ENCODE measurements around the gene CDKN3.

Gene CDKN3, protein sequence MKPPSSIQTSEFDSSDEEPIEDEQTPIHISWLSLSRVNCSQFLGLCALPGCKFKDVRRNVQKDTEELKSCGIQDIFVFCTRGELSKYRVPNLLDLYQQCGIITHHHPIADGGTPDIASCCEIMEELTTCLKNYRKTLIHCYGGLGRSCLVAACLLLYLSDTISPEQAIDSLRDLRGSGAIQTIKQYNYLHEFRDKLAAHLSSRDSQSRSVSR

DNA sequence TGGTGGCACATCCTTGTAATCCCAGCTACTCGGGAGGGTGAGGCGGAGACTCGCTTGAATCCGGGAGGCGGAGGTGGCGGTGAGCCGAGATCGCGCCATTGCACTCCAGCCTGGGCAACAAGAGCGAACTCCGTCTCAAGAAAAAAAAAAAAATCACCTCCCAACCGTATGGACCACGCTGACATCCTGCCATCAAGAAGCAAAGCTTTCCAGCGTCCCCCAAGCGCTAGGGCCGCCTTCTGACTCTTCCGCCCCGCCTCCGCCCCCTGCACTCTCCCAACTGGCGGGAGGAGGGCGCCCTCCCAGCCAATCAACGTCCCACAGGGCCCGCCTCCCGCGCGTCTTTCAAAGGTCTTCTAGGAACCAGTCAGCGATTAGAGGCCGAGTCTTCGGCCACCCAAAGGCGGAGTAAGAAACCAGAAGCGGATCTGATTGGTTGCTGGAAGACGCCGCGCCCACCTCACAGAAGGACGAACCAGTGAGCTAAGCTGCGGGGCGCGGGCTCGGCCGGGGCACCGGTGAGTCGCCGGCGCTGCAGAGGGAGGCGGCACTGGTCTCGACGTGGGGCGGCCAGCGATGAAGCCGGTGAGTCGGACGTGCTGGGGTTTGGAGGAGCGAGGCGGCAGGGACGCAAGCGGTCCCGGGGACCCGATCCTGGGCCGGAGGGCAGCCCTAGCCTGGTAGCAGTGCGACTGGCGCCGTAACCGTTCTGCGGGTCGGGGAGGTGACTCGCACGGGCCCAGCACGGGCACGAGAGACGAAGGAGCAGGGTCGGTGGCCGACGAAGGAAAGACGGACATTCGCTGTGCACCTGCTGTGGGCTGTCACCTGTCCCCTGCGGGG lies at the start of gene CDKN3:
Gene CDKN3 (plus strand): TSS at position 515 of the 843 bp plus-strand sequence. CDS start 62 bp downstream, at position 577.
- Histone ChIP-seq H2AFZ (ENCODE audit: low read length) (peak within 1 kb of the TSS; percentile 92), H3K36me3 (ENCODE audit: insufficient read depth, low read length) (no peaks in the 10 kb centered on the region), H3K4me3 (ENCODE audit: low read length, poor library complexity, severe bottlenecking) (peak within 1 kb of the TSS; percentile 93), H3K9me2 (replicated peaks; ENCODE audit: low read depth, low read length) (no peaks in the 10 kb centered on the region), H4K20me1 (ENCODE audit: insufficient read depth, low read length, poor library complexity, severe bottlenecking) (peaks cover 5% of the 10 kb centered on the region), H3K27me3 (ENCODE audit: insufficient read depth, low read length, poor library complexity, severe bottlenecking) (no peaks in the 10 kb centered on the region), H3F3A (ENCODE audit: low read depth) (no peaks in the 10 kb centered on the region), H3K9ac (ENCODE audit: low read depth, low read length, poor library complexity, severe bottlenecking) (peak within 1 kb of the TSS; percentile 92), H3K79me2 (ENCODE audit: insufficient read depth, low read length) (peaks cover 48% of the 10 kb centered on the region), H3K4me2 (ENCODE audit: low read depth, low read length, poor library complexity, severe bottlenecking) (peak within 1 kb of the TSS; percentile 90), H3K9me3 (ENCODE audit: insufficient read depth, low read depth, low read length) (no peaks in the 10 kb centered on the region), H3K4me1 (ENCODE audit: insufficient read depth, low read length, poor library complexity, severe bottlenecking) (peaks cover 36% of the 10 kb centered on the region)
- TF ChIP-seq EZH2phosphoT487 (IDR thresholded peaks at IDR 0.05; ENCODE audit: borderline replicate concordance) = no peak
- TF ChIP-seq, protein P1, sequence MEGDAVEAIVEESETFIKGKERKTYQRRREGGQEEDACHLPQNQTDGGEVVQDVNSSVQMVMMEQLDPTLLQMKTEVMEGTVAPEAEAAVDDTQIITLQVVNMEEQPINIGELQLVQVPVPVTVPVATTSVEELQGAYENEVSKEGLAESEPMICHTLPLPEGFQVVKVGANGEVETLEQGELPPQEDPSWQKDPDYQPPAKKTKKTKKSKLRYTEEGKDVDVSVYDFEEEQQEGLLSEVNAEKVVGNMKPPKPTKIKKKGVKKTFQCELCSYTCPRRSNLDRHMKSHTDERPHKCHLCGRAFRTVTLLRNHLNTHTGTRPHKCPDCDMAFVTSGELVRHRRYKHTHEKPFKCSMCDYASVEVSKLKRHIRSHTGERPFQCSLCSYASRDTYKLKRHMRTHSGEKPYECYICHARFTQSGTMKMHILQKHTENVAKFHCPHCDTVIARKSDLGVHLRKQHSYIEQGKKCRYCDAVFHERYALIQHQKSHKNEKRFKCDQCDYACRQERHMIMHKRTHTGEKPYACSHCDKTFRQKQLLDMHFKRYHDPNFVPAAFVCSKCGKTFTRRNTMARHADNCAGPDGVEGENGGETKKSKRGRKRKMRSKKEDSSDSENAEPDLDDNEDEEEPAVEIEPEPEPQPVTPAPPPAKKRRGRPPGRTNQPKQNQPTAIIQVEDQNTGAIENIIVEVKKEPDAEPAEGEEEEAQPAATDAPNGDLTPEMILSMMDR (conservative IDR thresholded peaks at IDR 0.05; ENCODE audit: low read length) = peak; percentile 36

DNA sequence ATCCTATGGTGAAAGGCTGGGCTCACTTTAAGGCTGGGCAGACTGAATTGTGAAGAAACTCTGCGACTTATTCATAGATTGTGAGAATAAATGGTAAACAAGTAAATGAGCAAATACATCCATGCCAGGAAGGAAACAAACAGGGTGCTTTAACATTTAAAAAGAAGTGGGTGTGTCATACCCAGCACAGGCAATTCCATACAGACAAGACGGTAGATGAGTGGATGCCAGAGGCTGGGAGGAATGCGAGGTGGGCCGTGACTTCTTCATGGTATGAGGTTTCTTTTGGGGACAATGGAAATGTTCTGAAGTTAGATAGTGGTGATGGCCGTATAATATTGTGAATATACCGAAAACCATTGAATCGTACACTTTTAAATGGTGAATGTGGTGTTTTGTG lies 49.8 kb upstream of the CDKN3 start:
- Histone ChIP-seq H3K4me3 (ENCODE audit: low read length, poor library complexity, severe bottlenecking) (no peak overlapping the region), H4K20me1 (ENCODE audit: insufficient read depth, low read length, poor library complexity, severe bottlenecking) (no peaks in the 10 kb centered on the region), H3K9ac (ENCODE audit: low read depth, low read length, poor library complexity, severe bottlenecking) (no peak overlapping the region), H3K9me3 (ENCODE audit: insufficient read depth, low read depth, low read length) (no peaks in the 10 kb centered on the region), H3K4me1 (ENCODE audit: insufficient read depth, low read length, poor library complexity, severe bottlenecking) (no peaks in the 10 kb centered on the region), H2AFZ (ENCODE audit: low read length) (no peak overlapping the region), H3K79me2 (ENCODE audit: insufficient read depth, low read length) (no peaks in the 10 kb centered on the region), H3F3A (ENCODE audit: low read depth) (no peaks in the 10 kb centered on the region), H3K36me3 (ENCODE audit: insufficient read depth, low read length) (no peaks in the 10 kb centered on the region), H3K27me3 (ENCODE audit: insufficient read depth, low read length, poor library complexity, severe bottlenecking) (no peaks in the 10 kb centered on the region), H3K9me2 (replicated peaks; ENCODE audit: low read depth, low read length) (no peaks in the 10 kb centered on the region), H3K4me2 (ENCODE audit: low read depth, low read length, poor library complexity, severe bottlenecking) (no peak overlapping the region)
- no peak for TF ChIP-seq EZH2phosphoT487 (IDR thresholded peaks at IDR 0.05; ENCODE audit: borderline replicate concordance)
- TF ChIP-seq, protein P1 (conservative IDR thresholded peaks at IDR 0.05; ENCODE audit: low read length) = no peak

DNA sequence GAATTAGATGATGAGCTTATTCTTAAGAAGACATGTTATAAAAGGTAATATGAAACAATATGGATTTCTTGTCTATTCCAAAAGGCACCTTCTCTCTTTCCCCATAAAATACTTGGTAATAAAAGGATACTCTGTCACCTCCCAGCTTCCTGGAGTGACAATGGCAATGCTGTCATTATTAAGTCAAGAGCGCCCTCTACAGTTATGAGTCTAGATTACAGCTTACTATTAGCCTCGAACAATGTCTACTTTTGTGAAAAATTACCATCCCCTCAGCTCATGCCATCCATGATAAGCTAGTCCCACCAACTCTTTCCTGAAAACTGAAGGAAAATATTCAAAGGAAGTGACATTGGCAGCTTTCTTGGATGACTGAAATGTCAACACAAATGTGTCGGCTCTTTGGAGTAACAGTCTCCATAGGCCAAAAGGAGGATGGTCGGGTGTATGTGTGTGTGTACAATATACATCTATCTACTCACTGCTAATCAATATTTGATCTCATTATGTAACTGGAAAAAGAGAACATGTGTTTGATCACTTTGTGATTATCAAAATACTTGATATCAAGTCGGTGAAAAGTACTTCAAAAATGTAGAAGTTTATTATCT lies 48.7 kb upstream of the CDKN3 start:
- Histone ChIP-seq H3K36me3 (ENCODE audit: insufficient read depth, low read length) (no peaks in the 10 kb centered on the region), H3K9me2 (replicated peaks; ENCODE audit: low read depth, low read length) (no peaks in the 10 kb centered on the region), H3K4me1 (ENCODE audit: insufficient read depth, low read length, poor library complexity, severe bottlenecking) (no peaks in the 10 kb centered on the region), H3K9me3 (ENCODE audit: insufficient read depth, low read depth, low read length) (no peaks in the 10 kb centered on the region), H3K4me2 (ENCODE audit: low read depth, low read length, poor library complexity, severe bottlenecking) (no peak overlapping the region), H2AFZ (ENCODE audit: low read length) (no peak overlapping the region), H4K20me1 (ENCODE audit: insufficient read depth, low read length, poor library complexity, severe bottlenecking) (no peaks in the 10 kb centered on the region), H3K9ac (ENCODE audit: low read depth, low read length, poor library complexity, severe bottlenecking) (no peak overlapping the region), H3F3A (ENCODE audit: low read depth) (no peaks in the 10 kb centered on the region), H3K27me3 (ENCODE audit: insufficient read depth, low read length, poor library complexity, severe bottlenecking) (no peaks in the 10 kb centered on the region), H3K4me3 (ENCODE audit: low read length, poor library complexity, severe bottlenecking) (no peak overlapping the region), H3K79me2 (ENCODE audit: insufficient read depth, low read length) (no peaks in the 10 kb centered on the region)
- no peak for TF ChIP-seq EZH2phosphoT487 (IDR thresholded peaks at IDR 0.05; ENCODE audit: borderline replicate concordance)
- TF ChIP-seq, protein P1 (conservative IDR thresholded peaks at IDR 0.05; ENCODE audit: low read length) = peak; percentile 94

Measured in Loucy (cell line).